ENCODE results near the gene PIP5K1B. TPM values are rescaled to one million over a fixed set of nuclear protein-coding genes. Genes with fewer than 3 reads are reported as not detected.
"Not testable (repeated sequence)": the region's sequence is repeated elsewhere in the genome, so short reads cannot be mapped to it uniquely, and the experiment has no call there.

Gene PIP5K1B
- total RNA-seq, 1 experiment from 2014 or later = not detected

DNA sequence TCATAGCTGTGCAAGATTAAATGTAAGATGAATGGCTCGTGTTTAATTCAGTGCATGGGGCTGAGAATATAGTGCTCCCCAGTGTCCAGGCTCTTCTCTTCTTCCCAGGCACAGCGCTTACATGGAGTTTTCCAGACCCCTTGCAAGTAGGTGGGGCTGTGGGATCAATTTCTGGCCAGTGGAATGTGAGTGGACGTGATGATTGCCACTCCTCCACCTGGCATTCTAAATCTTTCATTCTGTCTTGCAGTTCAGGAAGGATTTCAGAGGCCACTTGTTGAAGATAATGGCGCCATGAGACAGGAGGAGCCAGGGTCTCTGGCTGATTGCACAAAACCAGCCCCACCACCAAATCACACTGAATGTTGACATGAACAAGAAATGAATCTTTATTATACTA lies 7.2 kb upstream of the PIP5K1B start:
- H3K4me1 ChIP-seq (ENCODE audit: control insufficient read depth, insufficient read depth, low read length) = no peaks in the 10 kb centered on the region
- CTCF ChIA-PET = no interaction called here
- H3K4me3 ChIP-seq (ENCODE audit: low read depth in 2 of 2, low read length in 2 of 2) = no peak overlapping the region
- POLR2A ChIA-PET = no interaction called here
- in situ Hi-C loops (cut with HindIII; ENCODE audit: low pct_unique_long_range_greater_than_20kb, low sequenced_read_pairs) (no loop called here), intact Hi-C loops (cut with micrococcal nuclease; ENCODE audit: unreplicated experiment) (loop anchor here (10.0 kb wide), 1 partner anchor 53 kb away; no protein-coding TSS in a partner anchor)
- no peaks in the 10 kb centered on the region for H3K36me3 ChIP-seq (ENCODE audit: control insufficient read depth, insufficient read depth, low read length)
- no peaks in the 10 kb centered on the region for H3K9me3 ChIP-seq (ENCODE audit: control insufficient read depth, insufficient read depth, low read depth, low read length)
- BruUV-seq (replicated peaks) = no TSS peak
- ATAC-seq = no peak
- DNase-seq (ENCODE audit: low read depth, low spot score) = no peak
- H3K27me3 ChIP-seq (ENCODE audit: control insufficient read depth, insufficient read depth, low read length) = no peaks in the 10 kb centered on the region; the same call in 1 of the 2 replicates
- TF ChIP-seq, protein P1, sequence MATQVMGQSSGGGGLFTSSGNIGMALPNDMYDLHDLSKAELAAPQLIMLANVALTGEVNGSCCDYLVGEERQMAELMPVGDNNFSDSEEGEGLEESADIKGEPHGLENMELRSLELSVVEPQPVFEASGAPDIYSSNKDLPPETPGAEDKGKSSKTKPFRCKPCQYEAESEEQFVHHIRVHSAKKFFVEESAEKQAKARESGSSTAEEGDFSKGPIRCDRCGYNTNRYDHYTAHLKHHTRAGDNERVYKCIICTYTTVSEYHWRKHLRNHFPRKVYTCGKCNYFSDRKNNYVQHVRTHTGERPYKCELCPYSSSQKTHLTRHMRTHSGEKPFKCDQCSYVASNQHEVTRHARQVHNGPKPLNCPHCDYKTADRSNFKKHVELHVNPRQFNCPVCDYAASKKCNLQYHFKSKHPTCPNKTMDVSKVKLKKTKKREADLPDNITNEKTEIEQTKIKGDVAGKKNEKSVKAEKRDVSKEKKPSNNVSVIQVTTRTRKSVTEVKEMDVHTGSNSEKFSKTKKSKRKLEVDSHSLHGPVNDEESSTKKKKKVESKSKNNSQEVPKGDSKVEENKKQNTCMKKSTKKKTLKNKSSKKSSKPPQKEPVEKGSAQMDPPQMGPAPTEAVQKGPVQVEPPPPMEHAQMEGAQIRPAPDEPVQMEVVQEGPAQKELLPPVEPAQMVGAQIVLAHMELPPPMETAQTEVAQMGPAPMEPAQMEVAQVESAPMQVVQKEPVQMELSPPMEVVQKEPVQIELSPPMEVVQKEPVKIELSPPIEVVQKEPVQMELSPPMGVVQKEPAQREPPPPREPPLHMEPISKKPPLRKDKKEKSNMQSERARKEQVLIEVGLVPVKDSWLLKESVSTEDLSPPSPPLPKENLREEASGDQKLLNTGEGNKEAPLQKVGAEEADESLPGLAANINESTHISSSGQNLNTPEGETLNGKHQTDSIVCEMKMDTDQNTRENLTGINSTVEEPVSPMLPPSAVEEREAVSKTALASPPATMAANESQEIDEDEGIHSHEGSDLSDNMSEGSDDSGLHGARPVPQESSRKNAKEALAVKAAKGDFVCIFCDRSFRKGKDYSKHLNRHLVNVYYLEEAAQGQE (IDR thresholded peaks at IDR 0.05; ENCODE audit: insufficient read depth in 1 of 2, low read depth in 2 of 2, low read length in 1 of 2) = no peak
- TF ChIP-seq, protein P2, sequence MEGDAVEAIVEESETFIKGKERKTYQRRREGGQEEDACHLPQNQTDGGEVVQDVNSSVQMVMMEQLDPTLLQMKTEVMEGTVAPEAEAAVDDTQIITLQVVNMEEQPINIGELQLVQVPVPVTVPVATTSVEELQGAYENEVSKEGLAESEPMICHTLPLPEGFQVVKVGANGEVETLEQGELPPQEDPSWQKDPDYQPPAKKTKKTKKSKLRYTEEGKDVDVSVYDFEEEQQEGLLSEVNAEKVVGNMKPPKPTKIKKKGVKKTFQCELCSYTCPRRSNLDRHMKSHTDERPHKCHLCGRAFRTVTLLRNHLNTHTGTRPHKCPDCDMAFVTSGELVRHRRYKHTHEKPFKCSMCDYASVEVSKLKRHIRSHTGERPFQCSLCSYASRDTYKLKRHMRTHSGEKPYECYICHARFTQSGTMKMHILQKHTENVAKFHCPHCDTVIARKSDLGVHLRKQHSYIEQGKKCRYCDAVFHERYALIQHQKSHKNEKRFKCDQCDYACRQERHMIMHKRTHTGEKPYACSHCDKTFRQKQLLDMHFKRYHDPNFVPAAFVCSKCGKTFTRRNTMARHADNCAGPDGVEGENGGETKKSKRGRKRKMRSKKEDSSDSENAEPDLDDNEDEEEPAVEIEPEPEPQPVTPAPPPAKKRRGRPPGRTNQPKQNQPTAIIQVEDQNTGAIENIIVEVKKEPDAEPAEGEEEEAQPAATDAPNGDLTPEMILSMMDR (IDR thresholded peaks at IDR 0.05) = no peak
- TF ChIP-seq POLR2AphosphoS5 (IDR thresholded peaks at IDR 0.05; ENCODE audit: low read depth, low read length) (no peak), SIN3A (IDR thresholded peaks at IDR 0.05; ENCODE audit: borderline replicate concordance, insufficient read depth, low read depth, low read length) (no peak), TCF7L2 (IDR thresholded peaks at IDR 0.05; ENCODE audit: low read depth, low read length) (no peak)
- H3K27ac ChIP-seq (ENCODE audit: low read length) = no peak overlapping the region

DNA sequence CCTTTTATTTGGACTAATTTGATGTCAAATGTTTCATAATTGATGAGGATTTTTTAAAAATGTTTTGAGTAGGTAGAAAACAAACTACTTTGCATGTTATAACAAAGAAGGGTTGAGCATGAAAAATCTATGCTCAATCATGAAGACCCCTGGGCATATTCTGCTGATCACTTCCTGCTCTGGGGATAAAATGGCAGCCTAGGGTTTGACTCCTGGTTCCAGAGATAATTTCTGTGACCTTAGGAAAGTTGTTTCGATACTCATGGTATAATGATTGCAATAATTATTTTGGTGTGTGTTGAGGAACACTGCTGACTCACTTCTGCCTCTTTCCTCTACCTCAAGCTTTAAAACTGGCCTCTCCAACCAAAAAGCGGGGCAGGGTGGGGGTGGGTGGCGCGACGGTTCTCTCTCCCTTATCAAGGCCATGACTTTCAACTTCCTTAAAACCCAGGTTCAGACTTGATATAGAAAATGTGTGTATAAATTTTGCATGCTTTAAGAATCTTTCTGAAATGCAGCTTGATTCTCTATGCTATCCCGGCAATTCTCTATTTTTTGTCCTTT lies 6.0 kb upstream of the PIP5K1B start:
- Histone ChIP-seq H3K4me3 (ENCODE audit: low read depth in 2 of 2, low read length in 2 of 2) (no peak overlapping the region), H3K4me1 (ENCODE audit: control insufficient read depth, insufficient read depth, low read length) (no peaks in the 10 kb centered on the region), H3K27ac (ENCODE audit: low read length) (no peak overlapping the region), H3K27me3 (ENCODE audit: control insufficient read depth, insufficient read depth, low read length) (peaks cover 1% of the 10 kb centered on the region; the same call in 1 of the 2 replicates), H3K9me3 (ENCODE audit: control insufficient read depth, insufficient read depth, low read depth, low read length) (no peaks in the 10 kb centered on the region), H3K36me3 (ENCODE audit: control insufficient read depth, insufficient read depth, low read length) (no peaks in the 10 kb centered on the region)
- ChIA-PET CTCF (no interaction called here), POLR2A (no interaction called here)
- ATAC-seq (no peak), DNase-seq (ENCODE audit: low read depth, low spot score) (no peak)
- in situ Hi-C loops (cut with HindIII; ENCODE audit: low pct_unique_long_range_greater_than_20kb, low sequenced_read_pairs) (no loop called here), intact Hi-C loops (cut with micrococcal nuclease; ENCODE audit: unreplicated experiment) (loop anchor here (10.0 kb wide), 1 partner anchor 54 kb away; no protein-coding TSS in a partner anchor)
- no peak for TF ChIP-seq POLR2AphosphoS5 (IDR thresholded peaks at IDR 0.05; ENCODE audit: low read depth, low read length)
- TF ChIP-seq, protein P2 (IDR thresholded peaks at IDR 0.05) = no peak
- TF ChIP-seq, protein P1 (IDR thresholded peaks at IDR 0.05; ENCODE audit: insufficient read depth in 1 of 2, low read depth in 2 of 2, low read length in 1 of 2) = no peak
- no peak for TF ChIP-seq SIN3A (IDR thresholded peaks at IDR 0.05; ENCODE audit: borderline replicate concordance, insufficient read depth, low read depth, low read length)
- TF ChIP-seq TCF7L2 (IDR thresholded peaks at IDR 0.05; ENCODE audit: low read depth, low read length) = no peak
- BruUV-seq (replicated peaks) = no TSS peak

DNA sequence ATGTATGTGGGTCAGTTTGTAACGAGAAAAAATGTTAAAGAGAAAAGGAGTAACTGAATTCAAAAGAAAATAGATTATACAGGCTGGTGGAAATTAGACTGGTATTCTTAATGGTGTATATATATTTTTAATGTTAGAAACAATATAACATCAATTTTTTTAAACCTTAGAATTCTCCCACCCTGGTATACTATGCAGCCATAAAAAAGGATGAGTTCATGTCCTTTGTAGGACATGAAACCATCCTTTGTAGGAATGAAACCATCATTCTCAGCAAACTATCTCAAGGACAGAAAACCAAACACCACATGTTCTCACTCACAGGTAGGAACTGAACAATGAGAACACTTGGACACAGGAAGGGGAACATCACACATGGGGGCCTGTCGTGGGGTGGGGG lies 5.4 kb upstream of the PIP5K1B start:
- POLR2A ChIA-PET; H3K4me1 ChIP-seq (ENCODE audit: control insufficient read depth, insufficient read depth, low read length); H3K9me3 ChIP-seq (ENCODE audit: control insufficient read depth, insufficient read depth, low read depth, low read length); H3K27ac ChIP-seq (ENCODE audit: low read length); DNase-seq (ENCODE audit: low read depth, low spot score); H3K36me3 ChIP-seq (ENCODE audit: control insufficient read depth, insufficient read depth, low read length); CTCF ChIA-PET; H3K4me3 ChIP-seq (ENCODE audit: low read depth in 2 of 2, low read length in 2 of 2); ATAC-seq; in situ Hi-C loops (cut with HindIII; ENCODE audit: low pct_unique_long_range_greater_than_20kb, low sequenced_read_pairs); BruUV-seq (replicated peaks); H3K27me3 ChIP-seq (ENCODE audit: control insufficient read depth, insufficient read depth, low read length): not testable (repeated sequence)
- intact Hi-C loops (cut with micrococcal nuclease; ENCODE audit: unreplicated experiment) = loop anchor here (10.0 kb wide), 2 partner anchors 55 to 325 kb away; no protein-coding TSS in a partner anchor
